Keratinocyte (primary cell): ENCODE results near the gene AIRE. TPM values are rescaled to one million over a fixed set of nuclear protein-coding genes. Genes with fewer than 3 reads are reported as not detected.

Source experiments
- DNase-seq: peaks from one replicate; pipeline ENCODE4 v3.0.0-alpha.2; 2011; ENCODE audit warnings: low read depth, missing footprints, low spot score
- FAIRE-seq: peaks from 2 replicates; lab custom pipeline; 2011; peaks lifted over from hg19 to GRCh38; lab: Jason Lieb, UNC
- H2AFZ ChIP-seq: 2 replicates; pipeline ENCODE4 v1.6.0; 2012; ENCODE audit warnings: low read length, control low read depth, inconsistent platforms; ENCODE audit not compliant: control insufficient read depth
- H3K27ac ChIP-seq: 2 replicates; pipeline ENCODE4 v1.5.1; 2011; ENCODE audit warnings: low read length; ENCODE audit not compliant: control insufficient read depth, insufficient read depth
- H3K27me3 ChIP-seq: 3 replicates; pipeline ENCODE4 v1.6.0; 2011; ENCODE audit warnings: low read length; ENCODE audit not compliant: control insufficient read depth, insufficient read depth; ENCODE audit errors: extremely low read depth
- H3K36me3 ChIP-seq, 2 experiments: 2 replicates in 1 of 2; 3 replicates in 1 of 2; pipeline ENCODE4 v1.5.1; 2011; ENCODE audit warnings: low read length in 2 of 2, mild to moderate bottlenecking in 1 of 2; ENCODE audit not compliant: control insufficient read depth in 2 of 2, insufficient read depth in 2 of 2; ENCODE audit errors: extremely low read depth in 1 of 2
- H3K4me1 ChIP-seq: 3 replicates; pipeline ENCODE4 v1.5.1; 2011; ENCODE audit warnings: low read length; ENCODE audit not compliant: control insufficient read depth, insufficient read depth; ENCODE audit errors: extremely low read depth
- H3K4me2 ChIP-seq: 3 replicates; pipeline ENCODE4 v1.6.0; 2011; ENCODE audit warnings: low read depth, low read length; ENCODE audit not compliant: control insufficient read depth, insufficient read depth; ENCODE audit errors: extremely low read depth
- H3K4me3 ChIP-seq, 3 experiments: fragments of 200-600 bp in 1 of 3; sonication (generic) in 1 of 3; 2 replicates in 2 of 3; 3 replicates in 1 of 3; pipeline ENCODE4 v1.5.1; 2011 to 2016; ENCODE audit warnings: low read length in 3 of 3, mild to moderate bottlenecking in 3 of 3, control low read depth in 2 of 3, inconsistent platforms in 1 of 3, low read depth in 1 of 3, mixed read lengths in 1 of 3, mixed run types in 1 of 3, moderate library complexity in 1 of 3; ENCODE audit not compliant: control insufficient read depth in 2 of 3, insufficient read depth in 2 of 3; ENCODE audit errors: extremely low read depth in 1 of 3
- H3K79me2 ChIP-seq: 2 replicates; pipeline ENCODE4 v1.6.0; 2012; ENCODE audit warnings: low read length; ENCODE audit not compliant: control insufficient read depth, insufficient read depth
- H3K9ac ChIP-seq: 3 replicates; pipeline ENCODE4 v1.6.0; 2011; ENCODE audit warnings: low read length; ENCODE audit not compliant: control insufficient read depth, insufficient read depth; ENCODE audit errors: extremely low read depth
- H3K9me1 ChIP-seq: 3 replicates; pipeline ENCODE4 v1.6.0; 2011; ENCODE audit warnings: low read length; ENCODE audit not compliant: control insufficient read depth, insufficient read depth; ENCODE audit errors: extremely low read depth
- H3K9me3 ChIP-seq: 2 replicates; pipeline ENCODE4 v1.5.1; 2012; ENCODE audit warnings: low read depth, low read length; ENCODE audit not compliant: control insufficient read depth
- H4K20me1 ChIP-seq: 3 replicates; pipeline ENCODE4 v1.6.0; 2011; ENCODE audit warnings: low read length; ENCODE audit not compliant: control insufficient read depth, insufficient read depth; ENCODE audit errors: extremely low read depth
- EZH2 ChIP-seq: IDR thresholded peaks from one replicate; pipeline ENCODE4 v1.6.1; 2012; ENCODE audit warnings: inconsistent platforms, mild to moderate bottlenecking, low read length, moderate library complexity
- dilution Hi-C: fragments of 300-500 bp; cut with MboI; formaldehyde crosslinking; loops from one replicate; pipeline ENCODE4 v1.7.0; 2020; ENCODE audit warnings: low sequenced_read_pairs; ENCODE audit not compliant: extremely low pct_ligation_motif_present
- polyA plus RNA-seq, 5 experiments: library from polyadenylated mRNA; depleted of rRNA in 3 of 5; stranded (reverse) in 3 of 5; stranded (forward) in 1 of 5; unstranded in 1 of 5; fragments of >200 nt; gene quantifications; 1 replicate in 1 of 5; 2 replicates in 3 of 5; 3 replicates in 1 of 5; pipeline versions ENCODE4 v1.2.1 to v1.2.3, GENCODE V29; 2011 to 2012; ENCODE audit warnings: missing spikeins in 2 of 5, low read depth in 1 of 5, low replicate concordance in 1 of 5
- TF ChIP-seq, protein P1 (sequence below), 3 experiments: IDR thresholded peaks in 1 of 3; conservative IDR thresholded peaks in 1 of 3; optimal IDR thresholded peaks in 1 of 3; 2 replicates in 2 of 3; 3 replicates in 1 of 3; pipeline versions ENCODE3 to v1.5.1; 2011; ENCODE audit warnings: low read length in 3 of 3, mild to moderate bottlenecking in 3 of 3, moderate library complexity in 2 of 3, control low read depth in 1 of 3, inconsistent platforms in 1 of 3; ENCODE audit not compliant: insufficient read depth in 2 of 3; ENCODE audit errors: extremely low read depth in 1 of 3

Gene AIRE
- polyA plus RNA-seq, 1 donor (not counting 4 experiments of a cell fraction or from before 2014, with no cell fraction given) = not detected

DNA sequence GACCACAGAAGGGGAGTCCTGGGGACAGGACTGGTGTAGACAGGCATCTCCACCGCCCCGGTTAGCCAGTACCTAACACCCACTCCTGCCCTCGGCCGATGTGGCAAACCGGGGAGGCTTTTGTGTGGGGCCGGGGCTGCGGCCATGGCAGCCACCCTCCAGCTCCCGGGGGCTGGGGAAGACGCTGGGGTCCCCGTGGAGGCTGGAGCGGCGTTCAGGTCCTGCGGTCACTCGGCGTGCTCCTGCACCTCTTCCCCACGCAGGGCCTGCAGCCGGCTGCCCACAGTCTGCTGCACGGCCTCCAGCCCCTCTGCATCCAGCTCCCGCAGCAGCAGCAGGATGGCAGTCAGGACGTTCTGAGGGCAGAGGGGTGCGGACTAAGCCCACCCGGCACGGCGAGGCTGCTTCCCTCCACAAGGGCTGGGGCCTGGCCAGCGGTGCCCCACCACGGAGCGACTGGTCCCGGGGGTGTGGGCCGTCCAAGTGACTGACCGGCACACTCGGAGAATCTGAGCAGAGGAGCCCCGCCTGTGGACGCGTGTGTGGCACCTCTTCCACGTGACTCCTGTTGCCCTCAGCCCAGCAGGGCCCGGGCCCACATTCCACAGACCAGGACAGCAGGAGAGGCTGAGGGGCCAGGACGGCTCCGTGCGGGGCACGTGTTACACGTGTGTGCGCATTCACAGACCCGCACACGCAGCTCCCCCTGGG, 44.5 kb downstream of the AIRE start:
- FAIRE-seq (no peak), DNase-seq (no peak)
- Histone ChIP-seq H3K9me1 (no peaks in the 10 kb centered on the region), H2AFZ (no peak overlapping the region), H3K79me2 (no peaks in the 10 kb centered on the region), H3K27ac (no peak overlapping the region), H3K36me3 (peaks cover 2 to 7% of the 10 kb centered on the region in 2 experiments), H3K27me3 (no peaks in the 10 kb centered on the region), H3K4me3 (no peak overlapping the region), H3K4me1 (no peaks in the 10 kb centered on the region), H3K4me2 (no peak overlapping the region), H3K9me3 (no peaks in the 10 kb centered on the region), H3K9ac (no peak overlapping the region), H4K20me1 (no peaks in the 10 kb centered on the region)
- TF ChIP-seq, protein P1, sequence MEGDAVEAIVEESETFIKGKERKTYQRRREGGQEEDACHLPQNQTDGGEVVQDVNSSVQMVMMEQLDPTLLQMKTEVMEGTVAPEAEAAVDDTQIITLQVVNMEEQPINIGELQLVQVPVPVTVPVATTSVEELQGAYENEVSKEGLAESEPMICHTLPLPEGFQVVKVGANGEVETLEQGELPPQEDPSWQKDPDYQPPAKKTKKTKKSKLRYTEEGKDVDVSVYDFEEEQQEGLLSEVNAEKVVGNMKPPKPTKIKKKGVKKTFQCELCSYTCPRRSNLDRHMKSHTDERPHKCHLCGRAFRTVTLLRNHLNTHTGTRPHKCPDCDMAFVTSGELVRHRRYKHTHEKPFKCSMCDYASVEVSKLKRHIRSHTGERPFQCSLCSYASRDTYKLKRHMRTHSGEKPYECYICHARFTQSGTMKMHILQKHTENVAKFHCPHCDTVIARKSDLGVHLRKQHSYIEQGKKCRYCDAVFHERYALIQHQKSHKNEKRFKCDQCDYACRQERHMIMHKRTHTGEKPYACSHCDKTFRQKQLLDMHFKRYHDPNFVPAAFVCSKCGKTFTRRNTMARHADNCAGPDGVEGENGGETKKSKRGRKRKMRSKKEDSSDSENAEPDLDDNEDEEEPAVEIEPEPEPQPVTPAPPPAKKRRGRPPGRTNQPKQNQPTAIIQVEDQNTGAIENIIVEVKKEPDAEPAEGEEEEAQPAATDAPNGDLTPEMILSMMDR (optimal IDR thresholded peaks at IDR 0.05 in 1 of 3, IDR thresholded peaks at IDR 0.05 in 1 of 3, conservative IDR thresholded peaks at IDR 0.05 in 1 of 3; ENCODE audit: extremely low read depth in 1 of 3, insufficient read depth in 2 of 3, low read length in 3 of 3) = no peak
- no peak for TF ChIP-seq EZH2
- dilution Hi-C loops = no loop called here

DNA sequence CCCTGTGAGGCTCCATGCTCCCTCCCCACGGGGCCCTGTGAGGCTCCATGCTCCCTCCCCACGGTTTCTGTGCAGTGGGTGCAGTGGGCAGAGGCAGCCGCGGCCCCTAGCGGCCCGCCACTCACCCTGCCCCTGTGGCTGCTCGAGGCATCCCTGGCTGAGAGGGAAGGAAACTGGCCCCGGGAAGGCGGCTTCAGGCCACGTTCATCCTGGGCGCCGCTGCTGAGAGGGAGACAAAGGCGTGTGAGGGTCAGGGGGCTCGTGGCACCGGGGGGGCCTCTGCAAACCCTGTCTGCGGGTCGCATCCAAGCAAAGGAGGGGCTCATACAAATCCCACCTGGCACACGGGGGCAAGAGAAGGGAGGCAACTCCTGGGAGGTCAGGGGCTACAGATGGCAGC, 45.0 kb downstream of the AIRE start:
- no peak overlapping the region for H3K4me3 ChIP-seq
- DNase-seq (no peak), FAIRE-seq (no peak)
- no peaks in the 10 kb centered on the region for H4K20me1 ChIP-seq
- no peaks in the 10 kb centered on the region for H3K79me2 ChIP-seq
- no peaks in the 10 kb centered on the region for H3K9me1 ChIP-seq
- dilution Hi-C loops = no loop called here
- H3K9me3 ChIP-seq = no peaks in the 10 kb centered on the region
- TF ChIP-seq, protein P1 (optimal IDR thresholded peaks at IDR 0.05 in 1 of 3, IDR thresholded peaks at IDR 0.05 in 1 of 3, conservative IDR thresholded peaks at IDR 0.05 in 1 of 3; ENCODE audit: extremely low read depth in 1 of 3, insufficient read depth in 2 of 3, low read length in 3 of 3) = no peak
- no peak for TF ChIP-seq EZH2
- H3K4me1 ChIP-seq = no peaks in the 10 kb centered on the region
- peaks cover 2 to 3% of the 10 kb centered on the region in 2 experiments for H3K36me3 ChIP-seq
- H3K4me2 ChIP-seq = no peak overlapping the region
- no peaks in the 10 kb centered on the region for H3K27me3 ChIP-seq
- no peak overlapping the region for H3K9ac ChIP-seq
- no peak overlapping the region for H3K27ac ChIP-seq
- H2AFZ ChIP-seq = no peak overlapping the region
